AG09309 (cell line): Measurements from ENCODE around the gene RASSF9.

Experiments used
- DNase-seq: peaks from one replicate; pipeline ENCODE4 v3.0.0-alpha.2; 2010; ENCODE audit warnings: low read depth
- H3K4me3 ChIP-seq: 2 replicates; pipeline ENCODE4 v1.5.1; 2011; ENCODE audit warnings: mild to moderate bottlenecking, low read depth, low read length, moderate library complexity; ENCODE audit not compliant: control insufficient read depth
- CTCF ChIP-seq: IDR thresholded peaks from 2 replicates; pipeline ENCODE4 v1.5.1; 2011; ENCODE audit warnings: mild to moderate bottlenecking, low read depth, low read length, inconsistent platforms; ENCODE audit not compliant: insufficient read depth, control insufficient read depth; ENCODE audit errors: missing control alignments

The RASSF9 gene

GRCh38 chr12:85759623-85760022 lies 76.6 kb downstream of the RASSF9 start:
- no peak for TF ChIP-seq CTCF
- H3K4me3 ChIP-seq = no peak overlapping the region
- no peak for DNase-seq

DNA sequence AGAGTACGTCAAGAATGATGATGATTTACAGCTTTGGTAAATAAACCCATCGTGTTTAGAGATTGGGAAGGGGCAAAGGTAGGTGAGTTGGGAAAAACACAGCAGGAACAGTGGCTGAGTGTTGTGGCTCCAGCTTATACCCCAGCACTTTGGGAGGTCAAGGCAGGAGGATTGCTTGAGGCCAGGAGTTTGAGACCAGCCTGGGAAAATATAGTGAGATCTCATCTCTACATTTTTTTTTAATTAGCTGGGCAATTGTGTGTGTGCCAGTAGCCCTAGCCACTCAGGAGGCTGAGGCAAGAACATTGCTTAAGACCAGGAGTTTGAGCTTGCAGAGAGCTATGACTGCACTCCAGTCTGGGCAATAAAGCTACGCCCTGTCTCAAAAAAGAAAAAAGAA lies 77.1 kb downstream of the RASSF9 start:
- H3K4me3 ChIP-seq = no peak overlapping the region
- no peak for TF ChIP-seq CTCF

GRCh38 chr12:85755760-85756159 lies 80.4 kb downstream of the RASSF9 start:
- H3K4me3 ChIP-seq = no peak overlapping the region
- TF ChIP-seq CTCF = peak; percentile 38
- DNase-seq = no peak

More for the DNA sequence above, 77.1 kb downstream of the RASSF9 start:
- DNase-seq = no peak
